CD4-positive, alpha-beta T cell treated with Interferon gamma for 1 hour (primary cell): Measurements from ENCODE around the gene OR2T29.
"Not testable (repeated sequence)": the region's sequence is repeated elsewhere in the genome, so short reads cannot be mapped to it uniquely, and the experiment has no call there.

Experiments used
- DNase-seq: peaks from one replicate; pipeline ENCODE4 v3.0.0-alpha.2; 2020

Gene OR2T29

DNA sequence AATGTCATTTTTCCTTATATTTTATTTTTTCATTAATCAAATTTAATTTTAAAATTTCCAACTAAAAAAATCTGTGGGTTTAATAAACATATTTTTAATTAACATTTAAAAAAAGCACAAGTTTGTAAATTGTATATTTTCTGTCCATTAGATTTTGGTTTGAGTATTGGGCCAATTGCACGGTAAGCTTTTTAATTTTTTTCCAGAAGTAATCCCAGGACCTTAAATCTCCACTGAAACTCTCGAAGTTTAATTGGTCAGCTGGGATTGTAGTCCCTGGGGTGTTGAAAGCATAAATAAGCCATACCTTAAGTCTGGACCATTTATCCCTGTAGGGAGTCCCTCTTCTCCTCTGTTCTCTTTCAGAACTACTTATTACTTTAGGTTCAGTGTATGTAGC is 54.8 kb downstream of the OR2T29 start, which contains the start of gene OR2G6:
Gene OR2G6 (plus strand): TSS at position 301 of the 400 bp plus-strand sequence. CDS start 13,574 bp downstream, outside the sequence.
- DNase-seq = not testable (repeated sequence)
